Astrocyte (in vitro differentiated cells and primary cell): ENCODE results near the gene SMC6. TPM values are rescaled to one million over a fixed set of nuclear protein-coding genes. Genes with fewer than 3 reads are reported as not detected.

ENCODE experiments used
- DNase-seq: peaks from one replicate; pipeline ENCODE4 v3.0.0-alpha.2; 2010; ENCODE audit warnings: low read depth
- FAIRE-seq: peaks from 2 replicates; lab custom pipeline; 2011; peaks lifted over from hg19 to GRCh38; lab: Jason Lieb, UNC
- H2AFZ ChIP-seq: 2 replicates; pipeline ENCODE4 v1.6.0; 2012; ENCODE audit warnings: low read depth, low read length, inconsistent platforms
- H3K27ac ChIP-seq: 2 replicates; pipeline ENCODE4 v1.5.1; 2011; ENCODE audit warnings: low read depth, low read length, inconsistent platforms
- H3K27me3 ChIP-seq: 2 replicates; pipeline ENCODE4 v1.6.0; 2011; ENCODE audit warnings: low read length, inconsistent platforms; ENCODE audit not compliant: insufficient read depth
- H3K36me3 ChIP-seq: 2 replicates; pipeline ENCODE4 v1.5.1; 2011; ENCODE audit warnings: low read length, inconsistent platforms; ENCODE audit not compliant: insufficient read depth
- H3K4me1 ChIP-seq: 2 replicates; pipeline ENCODE4 v1.5.1; 2011; ENCODE audit warnings: low read length, inconsistent platforms; ENCODE audit not compliant: insufficient read depth
- H3K4me2 ChIP-seq: 2 replicates; pipeline ENCODE4 v1.6.0; 2012; ENCODE audit warnings: low read length, inconsistent platforms
- H3K4me3 ChIP-seq: 2 replicates; pipeline ENCODE4 v1.5.1; 2011; ENCODE audit warnings: low read depth, mild to moderate bottlenecking, low read length, inconsistent platforms; ENCODE audit not compliant: insufficient read depth
- H3K79me2 ChIP-seq: 2 replicates; pipeline ENCODE4 v1.6.0; 2012; ENCODE audit warnings: mild to moderate bottlenecking, low read length, inconsistent platforms; ENCODE audit not compliant: insufficient read depth
- H3K9ac ChIP-seq: 2 replicates; pipeline ENCODE4 v1.6.0; 2012; ENCODE audit warnings: mild to moderate bottlenecking, low read length, inconsistent platforms
- H3K9me3 ChIP-seq: 2 replicates; pipeline ENCODE4 v1.5.1; 2012; ENCODE audit warnings: low read depth, mild to moderate bottlenecking, low read length, inconsistent platforms; ENCODE audit not compliant: insufficient read depth
- H4K20me1 ChIP-seq: 2 replicates; pipeline ENCODE4 v1.6.0; 2012; ENCODE audit warnings: low read length, inconsistent platforms; ENCODE audit not compliant: insufficient read depth
- H3K27ac Mint-ChIP-seq: one replicate; pipeline ENCODE4 v1.8.0; 2021; ENCODE audit warnings: mild to moderate bottlenecking, mixed read lengths; ENCODE audit not compliant: unreplicated experiment
- H3K27me3 Mint-ChIP-seq: one replicate; pipeline ENCODE4 v1.8.0; 2021; ENCODE audit warnings: low read depth, mixed read lengths; ENCODE audit not compliant: unreplicated experiment
- H3K36me3 Mint-ChIP-seq: one replicate; pipeline ENCODE4 v1.8.0; 2021; ENCODE audit warnings: low read depth, mixed read lengths; ENCODE audit not compliant: unreplicated experiment
- H3K4me1 Mint-ChIP-seq: one replicate; pipeline ENCODE4 v1.8.0; 2021; ENCODE audit warnings: low read depth, mixed read lengths; ENCODE audit not compliant: unreplicated experiment
- H3K4me3 Mint-ChIP-seq: one replicate; pipeline ENCODE4 v1.8.0; 2021; ENCODE audit warnings: mild to moderate bottlenecking, moderate library complexity, mixed read lengths; ENCODE audit not compliant: unreplicated experiment
- H3K9me3 Mint-ChIP-seq: one replicate; pipeline ENCODE4 v1.8.0; 2021; ENCODE audit warnings: mild to moderate bottlenecking, mixed read lengths; ENCODE audit not compliant: unreplicated experiment
- CTCF ChIP-seq: IDR thresholded peaks from 2 replicates; pipeline ENCODE4 v1.5.1; 2011; ENCODE audit warnings: low read depth, mild to moderate bottlenecking, inconsistent platforms, low read length, moderate library complexity; ENCODE audit not compliant: insufficient read depth
- EZH2 ChIP-seq: IDR thresholded peaks from 2 replicates; pipeline ENCODE4 v1.6.1; 2012; ENCODE audit warnings: mild to moderate bottlenecking, low read length, inconsistent platforms; ENCODE audit not compliant: insufficient read depth
- total RNA-seq: library from RNA; stranded (reverse); gene quantifications from 2 replicates; pipeline ENCODE4 v1.2.1, GENCODE V29; 2021

The SMC6 gene
- total RNA-seq, 1 donor from 2014 or later, result 20.1 TPM

GRCh38 chr2:17771956-17772355 lies 18.3 kb upstream of the SMC6 start:
- Mint-ChIP-seq H3K27ac (no peak overlapping the region), H3K4me3 (no peak overlapping the region), H3K36me3 (peaks cover 1% of the 10 kb centered on the region), H3K4me1 (no peaks in the 10 kb centered on the region), H3K9me3 (no peaks in the 10 kb centered on the region), H3K27me3 (no peaks in the 10 kb centered on the region)
- Histone ChIP-seq H3K27ac (no peak overlapping the region), H2AFZ (no peak overlapping the region), H3K36me3 (peaks cover 20% of the 10 kb centered on the region), H4K20me1 (no peaks in the 10 kb centered on the region), H3K27me3 (no peaks in the 10 kb centered on the region), H3K9ac (no peak overlapping the region), H3K4me1 (no peaks in the 10 kb centered on the region), H3K4me2 (no peak overlapping the region), H3K4me3 (no peak overlapping the region), H3K79me2 (no peaks in the 10 kb centered on the region), H3K9me3 (no peaks in the 10 kb centered on the region)
- FAIRE-seq (no peak), DNase-seq (no peak)
- TF ChIP-seq EZH2, result no peak
- no peak for TF ChIP-seq CTCF

GRCh38 chr2:17768894-17769293 lies 15.3 kb upstream of the SMC6 start:
- no peaks in the 10 kb centered on the region for H3K36me3 Mint-ChIP-seq
- FAIRE-seq, result no peak
- H3K27ac Mint-ChIP-seq, result no peak overlapping the region
- Histone ChIP-seq H3K4me1 (no peaks in the 10 kb centered on the region), H3K9ac (no peak overlapping the region), H3K9me3 (no peaks in the 10 kb centered on the region), H3K27me3 (no peaks in the 10 kb centered on the region), H4K20me1 (no peaks in the 10 kb centered on the region), H3K36me3 (peaks cover 14% of the 10 kb centered on the region), H3K27ac (no peak overlapping the region), H3K4me2 (no peak overlapping the region), H3K79me2 (no peaks in the 10 kb centered on the region), H3K4me3 (no peak overlapping the region), H2AFZ (no peak overlapping the region)
- no peaks in the 10 kb centered on the region for H3K9me3 Mint-ChIP-seq
- TF ChIP-seq EZH2, result no peak
- no peak for TF ChIP-seq CTCF
- no peaks in the 10 kb centered on the region for H3K27me3 Mint-ChIP-seq
- no peak for DNase-seq
- H3K4me3 Mint-ChIP-seq, result no peak overlapping the region
- no peaks in the 10 kb centered on the region for H3K4me1 Mint-ChIP-seq

- Histone ChIP-seq H3K36me3 (peaks cover 8% of the 10 kb centered on the region), H3K9ac (no peak overlapping the region), H3K27me3 (no peaks in the 10 kb centered on the region), H3K9me3 (no peaks in the 10 kb centered on the region), H3K4me3 (no peak overlapping the region), H3K79me2 (no peaks in the 10 kb centered on the region), H3K4me1 (no peaks in the 10 kb centered on the region), H4K20me1 (no peaks in the 10 kb centered on the region), H2AFZ (no peak overlapping the region), H3K27ac (no peak overlapping the region), H3K4me2 (no peak overlapping the region)
- no peaks in the 10 kb centered on the region for H3K4me1 Mint-ChIP-seq
- H3K36me3 Mint-ChIP-seq, result no peaks in the 10 kb centered on the region
- H3K4me3 Mint-ChIP-seq, result no peak overlapping the region
- no peak overlapping the region for H3K27ac Mint-ChIP-seq
- DNase-seq (no peak), FAIRE-seq (no peak)
- no peaks in the 10 kb centered on the region for H3K27me3 Mint-ChIP-seq
- no peaks in the 10 kb centered on the region for H3K9me3 Mint-ChIP-seq
- TF ChIP-seq EZH2 (no peak), CTCF (no peak)
Measured at GRCh38 chr2:17765398-17765797, 11.8 kb upstream of the SMC6 start.
